Astrocyte (in vitro differentiated cells and primary cell): ENCODE measurements around the gene FITM2. TPM values are rescaled to one million over a fixed set of nuclear protein-coding genes. Genes with fewer than 3 reads are reported as not detected.
"Not testable (repeated sequence)": the region's sequence is repeated elsewhere in the genome, so short reads cannot be mapped to it uniquely, and the experiment has no call there.

Source experiments
- DNase-seq: peaks from one replicate; pipeline ENCODE4 v3.0.0-alpha.2; 2010; ENCODE audit warnings: low read depth
- FAIRE-seq: peaks from 2 replicates; lab custom pipeline; 2011; peaks lifted over from hg19 to GRCh38; lab: Jason Lieb, UNC
- H2AFZ ChIP-seq: 2 replicates; pipeline ENCODE4 v1.6.0; 2012; ENCODE audit warnings: low read depth, low read length, inconsistent platforms
- H3K27ac ChIP-seq: 2 replicates; pipeline ENCODE4 v1.5.1; 2011; ENCODE audit warnings: low read depth, low read length, inconsistent platforms
- H3K27me3 ChIP-seq: 2 replicates; pipeline ENCODE4 v1.6.0; 2011; ENCODE audit warnings: low read length, inconsistent platforms; ENCODE audit not compliant: insufficient read depth
- H3K36me3 ChIP-seq: 2 replicates; pipeline ENCODE4 v1.5.1; 2011; ENCODE audit warnings: low read length, inconsistent platforms; ENCODE audit not compliant: insufficient read depth
- H3K4me1 ChIP-seq: 2 replicates; pipeline ENCODE4 v1.5.1; 2011; ENCODE audit warnings: low read length, inconsistent platforms; ENCODE audit not compliant: insufficient read depth
- H3K4me2 ChIP-seq: 2 replicates; pipeline ENCODE4 v1.6.0; 2012; ENCODE audit warnings: low read length, inconsistent platforms
- H3K4me3 ChIP-seq: 2 replicates; pipeline ENCODE4 v1.5.1; 2011; ENCODE audit warnings: low read depth, mild to moderate bottlenecking, low read length, inconsistent platforms; ENCODE audit not compliant: insufficient read depth
- H3K79me2 ChIP-seq: 2 replicates; pipeline ENCODE4 v1.6.0; 2012; ENCODE audit warnings: mild to moderate bottlenecking, low read length, inconsistent platforms; ENCODE audit not compliant: insufficient read depth
- H3K9ac ChIP-seq: 2 replicates; pipeline ENCODE4 v1.6.0; 2012; ENCODE audit warnings: mild to moderate bottlenecking, low read length, inconsistent platforms
- H3K9me3 ChIP-seq: 2 replicates; pipeline ENCODE4 v1.5.1; 2012; ENCODE audit warnings: low read depth, mild to moderate bottlenecking, low read length, inconsistent platforms; ENCODE audit not compliant: insufficient read depth
- H4K20me1 ChIP-seq: 2 replicates; pipeline ENCODE4 v1.6.0; 2012; ENCODE audit warnings: low read length, inconsistent platforms; ENCODE audit not compliant: insufficient read depth
- H3K27ac Mint-ChIP-seq: one replicate; pipeline ENCODE4 v1.8.0; 2021; ENCODE audit warnings: mild to moderate bottlenecking, mixed read lengths; ENCODE audit not compliant: unreplicated experiment
- H3K27me3 Mint-ChIP-seq: one replicate; pipeline ENCODE4 v1.8.0; 2021; ENCODE audit warnings: low read depth, mixed read lengths; ENCODE audit not compliant: unreplicated experiment
- H3K36me3 Mint-ChIP-seq: one replicate; pipeline ENCODE4 v1.8.0; 2021; ENCODE audit warnings: low read depth, mixed read lengths; ENCODE audit not compliant: unreplicated experiment
- H3K4me1 Mint-ChIP-seq: one replicate; pipeline ENCODE4 v1.8.0; 2021; ENCODE audit warnings: low read depth, mixed read lengths; ENCODE audit not compliant: unreplicated experiment
- H3K4me3 Mint-ChIP-seq: one replicate; pipeline ENCODE4 v1.8.0; 2021; ENCODE audit warnings: mild to moderate bottlenecking, moderate library complexity, mixed read lengths; ENCODE audit not compliant: unreplicated experiment
- H3K9me3 Mint-ChIP-seq: one replicate; pipeline ENCODE4 v1.8.0; 2021; ENCODE audit warnings: mild to moderate bottlenecking, mixed read lengths; ENCODE audit not compliant: unreplicated experiment
- EZH2 ChIP-seq: IDR thresholded peaks from 2 replicates; pipeline ENCODE4 v1.6.1; 2012; ENCODE audit warnings: mild to moderate bottlenecking, low read length, inconsistent platforms; ENCODE audit not compliant: insufficient read depth
- total RNA-seq: library from RNA; stranded (reverse); gene quantifications from 2 replicates; pipeline ENCODE4 v1.2.1, GENCODE V29; 2021
- TF ChIP-seq, protein P1 (sequence below): IDR thresholded peaks from 2 replicates; pipeline ENCODE4 v1.5.1; 2011; ENCODE audit warnings: low read depth, mild to moderate bottlenecking, inconsistent platforms, low read length, moderate library complexity; ENCODE audit not compliant: insufficient read depth

The FITM2 gene
- total RNA-seq, 1 donor from 2014 or later: 6.3 TPM

DNA sequence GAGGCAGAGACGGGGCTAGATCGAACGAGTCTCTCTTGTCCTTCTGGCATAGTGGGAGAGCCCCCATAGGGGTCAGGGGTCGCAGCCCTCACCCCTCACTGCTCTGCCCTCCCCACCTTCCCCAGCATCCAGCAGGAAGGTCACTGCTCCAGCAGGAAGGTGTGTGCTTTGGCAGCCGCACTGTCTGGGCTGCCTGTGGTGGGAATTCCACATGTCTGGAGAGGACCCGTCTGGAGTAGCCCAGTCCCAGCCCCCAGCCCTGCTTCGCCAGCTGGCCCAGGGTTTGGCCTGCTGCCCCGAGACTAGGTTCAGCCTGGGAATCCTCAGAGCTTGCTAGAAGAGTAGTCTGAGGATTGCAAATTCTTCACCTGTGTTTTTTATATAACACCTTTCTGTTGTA is 23.3 kb upstream of the FITM2 start:
- FAIRE-seq: no peak
- no peaks in the 10 kb centered on the region for H3K79me2 ChIP-seq
- no peaks in the 10 kb centered on the region for H3K36me3 Mint-ChIP-seq

DNA sequence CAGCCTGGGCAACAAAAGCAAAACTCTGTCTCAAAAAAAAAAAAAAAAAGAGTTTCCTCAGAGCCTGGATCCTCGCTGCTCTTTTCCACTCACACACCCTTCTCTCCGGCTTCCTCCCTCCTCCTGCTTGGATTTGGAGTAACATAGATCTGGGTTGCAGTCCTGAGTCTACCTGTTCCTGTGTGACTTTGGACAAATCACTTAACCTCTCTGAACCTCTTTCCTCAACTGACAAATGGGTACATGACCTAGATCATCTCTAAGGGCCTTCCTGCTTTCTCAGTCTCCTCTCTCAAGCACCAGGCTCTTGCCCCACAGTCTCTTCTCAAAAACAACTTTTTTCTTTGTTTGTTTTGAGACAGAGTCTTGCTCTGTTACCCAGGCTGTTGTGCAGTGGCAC is 20.2 kb upstream of the FITM2 start:
- no peak overlapping the region for H2AFZ ChIP-seq
- H3K4me2 ChIP-seq: no peak overlapping the region
- Mint-ChIP-seq H3K27ac (no peak overlapping the region), H3K27me3 (peaks cover 9% of the 10 kb centered on the region), H3K36me3 (no peaks in the 10 kb centered on the region), H3K9me3 (no peaks in the 10 kb centered on the region), H3K4me1 (peaks cover 13% of the 10 kb centered on the region), H3K4me3 (no peak overlapping the region)
- DNase-seq (no peak), FAIRE-seq (no peak)
- H4K20me1 ChIP-seq: no peaks in the 10 kb centered on the region
- H3K9me3 ChIP-seq: no peaks in the 10 kb centered on the region
- no peaks in the 10 kb centered on the region for H3K36me3 ChIP-seq
- no peaks in the 10 kb centered on the region for H3K79me2 ChIP-seq
- H3K4me1 ChIP-seq: no peaks in the 10 kb centered on the region
- TF ChIP-seq, protein P1, sequence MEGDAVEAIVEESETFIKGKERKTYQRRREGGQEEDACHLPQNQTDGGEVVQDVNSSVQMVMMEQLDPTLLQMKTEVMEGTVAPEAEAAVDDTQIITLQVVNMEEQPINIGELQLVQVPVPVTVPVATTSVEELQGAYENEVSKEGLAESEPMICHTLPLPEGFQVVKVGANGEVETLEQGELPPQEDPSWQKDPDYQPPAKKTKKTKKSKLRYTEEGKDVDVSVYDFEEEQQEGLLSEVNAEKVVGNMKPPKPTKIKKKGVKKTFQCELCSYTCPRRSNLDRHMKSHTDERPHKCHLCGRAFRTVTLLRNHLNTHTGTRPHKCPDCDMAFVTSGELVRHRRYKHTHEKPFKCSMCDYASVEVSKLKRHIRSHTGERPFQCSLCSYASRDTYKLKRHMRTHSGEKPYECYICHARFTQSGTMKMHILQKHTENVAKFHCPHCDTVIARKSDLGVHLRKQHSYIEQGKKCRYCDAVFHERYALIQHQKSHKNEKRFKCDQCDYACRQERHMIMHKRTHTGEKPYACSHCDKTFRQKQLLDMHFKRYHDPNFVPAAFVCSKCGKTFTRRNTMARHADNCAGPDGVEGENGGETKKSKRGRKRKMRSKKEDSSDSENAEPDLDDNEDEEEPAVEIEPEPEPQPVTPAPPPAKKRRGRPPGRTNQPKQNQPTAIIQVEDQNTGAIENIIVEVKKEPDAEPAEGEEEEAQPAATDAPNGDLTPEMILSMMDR: no peak
- TF ChIP-seq EZH2: no peak
- no peak overlapping the region for H3K27ac ChIP-seq
- no peak overlapping the region for H3K9ac ChIP-seq
- peaks cover 17% of the 10 kb centered on the region for H3K27me3 ChIP-seq
- H3K4me3 ChIP-seq: no peak overlapping the region

More for the DNA sequence above, 23.3 kb upstream of the FITM2 start:
- peaks cover 27% of the 10 kb centered on the region for H3K27me3 ChIP-seq
- peak overlapping the region; percentile 14 for H3K27ac Mint-ChIP-seq
- H3K36me3 ChIP-seq: no peaks in the 10 kb centered on the region
- peaks cover 6% of the 10 kb centered on the region for H3K27me3 Mint-ChIP-seq
- no peak overlapping the region for H3K27ac ChIP-seq
- no peak overlapping the region for H3K4me3 Mint-ChIP-seq
- no peak overlapping the region for H3K9ac ChIP-seq
- no peak overlapping the region for H2AFZ ChIP-seq
- H3K4me3 ChIP-seq: no peak overlapping the region
- DNase-seq: peak; percentile 6
- H3K9me3 Mint-ChIP-seq: peaks cover 3% of the 10 kb centered on the region
- H3K4me2 ChIP-seq: no peak overlapping the region
- TF ChIP-seq EZH2: no peak
- TF ChIP-seq, protein P1: no peak
- H3K4me1 Mint-ChIP-seq: peaks cover 18% of the 10 kb centered on the region
- H3K9me3 ChIP-seq: no peaks in the 10 kb centered on the region
- no peaks in the 10 kb centered on the region for H4K20me1 ChIP-seq
- H3K4me1 ChIP-seq: no peaks in the 10 kb centered on the region

DNA sequence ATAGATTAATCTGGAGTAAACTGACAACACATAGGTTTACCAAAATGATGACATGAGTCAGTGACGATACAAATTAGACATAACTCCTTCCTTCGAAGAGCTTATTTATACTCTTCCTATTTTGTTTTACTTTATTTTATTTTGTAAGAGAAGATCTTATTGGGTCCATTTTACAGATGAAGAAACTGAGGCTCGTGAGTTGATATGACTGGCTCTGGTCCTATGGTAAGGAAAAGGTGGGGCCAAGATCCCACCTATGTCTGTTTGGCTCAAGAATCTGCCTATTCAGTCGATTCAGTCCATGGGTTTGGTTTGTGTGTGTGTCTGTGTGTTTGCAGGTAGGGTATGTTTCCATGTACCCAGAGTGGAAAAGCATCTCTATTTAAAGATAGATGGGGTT is 17.4 kb upstream of the FITM2 start:
- FAIRE-seq (no peak), DNase-seq (no peak)
- Histone ChIP-seq H3K4me1 (no peaks in the 10 kb centered on the region), H2AFZ (no peak overlapping the region), H4K20me1 (no peaks in the 10 kb centered on the region), H3K9me3 (no peaks in the 10 kb centered on the region), H3K27me3 (peaks cover 1% of the 10 kb centered on the region), H3K36me3 (no peaks in the 10 kb centered on the region), H3K4me2 (no peak overlapping the region), H3K4me3 (no peak overlapping the region), H3K27ac (no peak overlapping the region), H3K9ac (no peak overlapping the region), H3K79me2 (no peaks in the 10 kb centered on the region)
- Mint-ChIP-seq H3K4me1 (peaks cover under 1% of the 10 kb centered on the region), H3K27ac (no peak overlapping the region), H3K4me3 (no peak overlapping the region), H3K27me3 (peaks cover 9% of the 10 kb centered on the region), H3K36me3 (no peaks in the 10 kb centered on the region), H3K9me3 (no peaks in the 10 kb centered on the region)
- TF ChIP-seq, protein P1: no peak
- no peak for TF ChIP-seq EZH2

DNA sequence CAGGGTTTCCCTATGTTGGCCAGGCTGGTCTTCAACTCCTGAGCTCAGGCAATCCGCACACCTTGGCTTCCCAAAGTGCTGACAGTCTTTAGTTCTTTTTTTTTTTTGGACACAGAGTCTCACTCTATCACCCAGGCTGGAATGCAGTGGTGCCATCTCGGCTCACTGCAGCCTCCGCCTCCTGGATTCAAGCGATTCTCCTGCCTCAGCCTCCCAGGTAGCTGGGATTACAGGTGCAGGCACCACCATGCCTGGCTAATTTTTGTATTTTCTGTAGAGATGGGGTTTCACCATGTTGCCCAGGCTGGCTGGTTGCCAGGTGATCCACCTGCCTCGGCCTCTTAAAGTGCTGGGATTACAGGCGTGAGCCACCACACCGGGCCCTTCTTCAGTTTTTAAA is 16.7 kb upstream of the FITM2 start:
- H3K4me1 Mint-ChIP-seq, H3K27me3 Mint-ChIP-seq, H3K4me3 ChIP-seq, FAIRE-seq, H3K27me3 ChIP-seq, H3K4me2 ChIP-seq, H3K27ac ChIP-seq, H4K20me1 ChIP-seq, H2AFZ ChIP-seq, DNase-seq, H3K36me3 Mint-ChIP-seq, H3K27ac Mint-ChIP-seq, H3K79me2 ChIP-seq, H3K4me1 ChIP-seq, H3K36me3 ChIP-seq, H3K4me3 Mint-ChIP-seq, H3K9me3 ChIP-seq, H3K9me3 Mint-ChIP-seq, H3K9ac ChIP-seq: not testable (repeated sequence)
